GM18498 (cell line): Measurements from ENCODE around the gene GRB14.
"Not testable (repeated sequence)": the region's sequence is repeated elsewhere in the genome, so short reads cannot be mapped to it uniquely, and the experiment has no call there.

Source experiments
- ATAC-seq: cut with Tn5 transposase; IDR thresholded peaks from one replicate; pipeline ENCODE4 v1.9.1; 2021; ENCODE audit warnings: mild to moderate bottlenecking, moderate library complexity; ENCODE audit not compliant: unreplicated experiment

GRB14 gene

DNA sequence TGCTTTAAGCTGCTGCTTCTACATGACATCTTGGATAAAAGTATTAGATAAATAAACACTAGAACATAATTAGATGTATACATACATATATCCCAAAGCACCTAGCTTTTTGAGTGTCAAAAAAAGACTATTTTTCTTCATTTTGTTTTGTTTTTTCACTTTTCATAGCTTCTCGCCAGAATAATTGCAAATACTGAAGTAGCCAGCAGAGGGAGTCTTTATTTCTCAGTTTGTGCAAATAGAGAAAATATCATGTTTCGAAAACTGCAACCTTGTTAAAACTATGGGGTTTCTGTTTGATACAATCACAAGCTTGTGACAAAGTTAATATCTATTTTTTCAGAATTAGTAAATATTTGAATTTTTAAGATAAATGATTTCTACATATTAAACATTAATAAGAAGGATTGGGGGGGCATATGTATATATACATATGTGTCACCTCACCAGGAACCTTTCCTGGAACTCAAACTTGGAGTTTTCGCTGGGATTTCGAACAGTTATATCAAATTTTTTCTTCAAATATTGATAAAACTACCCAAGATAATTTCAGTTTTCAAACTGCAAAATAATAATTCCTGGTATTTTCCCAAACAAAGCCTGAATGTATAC lies 61.0 kb downstream of the GRB14 start:
- ATAC-seq = peak; percentile 56

GRCh38 chr2:164558450-164558849 lies 62.8 kb downstream of the GRB14 start:
- ATAC-seq = no peak

DNA sequence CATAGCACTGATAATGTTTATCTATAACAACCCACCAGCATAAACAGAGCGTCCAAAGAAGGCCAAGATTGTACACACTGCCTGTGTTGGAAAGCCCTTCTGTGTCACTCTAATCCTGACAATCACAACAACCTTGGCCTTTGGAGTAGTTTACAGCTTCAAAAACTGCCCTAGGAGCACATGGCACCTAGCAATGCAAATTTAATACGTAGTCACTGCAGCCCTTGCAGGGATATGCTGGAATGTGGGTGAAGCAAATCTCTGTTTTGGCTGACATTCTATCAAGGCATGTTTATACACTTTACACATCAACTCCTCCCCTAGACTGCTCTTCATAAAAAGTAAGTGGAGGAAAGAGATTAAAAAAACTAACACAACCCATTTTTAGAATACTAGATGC lies 66.8 kb downstream of the GRB14 start:
- no peak for ATAC-seq

- ATAC-seq = no peak
These were observed 69.8 kb downstream of the GRB14 start for GRCh38 chr2:164551519-164551918.

- not testable (repeated sequence) for ATAC-seq
These were observed 71.6 kb downstream of the GRB14 start for GRCh38 chr2:164549705-164550104.

DNA sequence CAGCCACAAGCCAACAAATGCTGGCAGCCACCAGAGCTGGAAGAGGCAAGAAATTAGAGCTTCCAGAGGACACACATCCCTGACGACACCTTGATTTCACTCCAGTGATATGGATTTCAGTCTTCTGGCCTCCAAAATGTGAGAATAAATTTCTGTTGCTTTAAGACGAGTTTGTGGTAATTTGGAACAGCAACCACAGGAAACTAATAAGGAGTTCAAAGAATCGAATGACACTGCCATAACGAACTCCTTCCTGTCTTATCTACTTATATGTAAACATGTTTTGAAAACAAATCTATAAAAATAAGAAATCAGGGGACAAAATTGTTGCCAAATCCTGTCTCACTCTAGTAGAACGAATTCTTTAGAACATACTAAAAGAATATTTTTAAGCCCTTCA lies 75.8 kb downstream of the GRB14 start:
- ATAC-seq = no peak

GRCh38 chr2:164542581-164543021 lies 78.7 kb downstream of the GRB14 start:
- no peak for ATAC-seq

DNA sequence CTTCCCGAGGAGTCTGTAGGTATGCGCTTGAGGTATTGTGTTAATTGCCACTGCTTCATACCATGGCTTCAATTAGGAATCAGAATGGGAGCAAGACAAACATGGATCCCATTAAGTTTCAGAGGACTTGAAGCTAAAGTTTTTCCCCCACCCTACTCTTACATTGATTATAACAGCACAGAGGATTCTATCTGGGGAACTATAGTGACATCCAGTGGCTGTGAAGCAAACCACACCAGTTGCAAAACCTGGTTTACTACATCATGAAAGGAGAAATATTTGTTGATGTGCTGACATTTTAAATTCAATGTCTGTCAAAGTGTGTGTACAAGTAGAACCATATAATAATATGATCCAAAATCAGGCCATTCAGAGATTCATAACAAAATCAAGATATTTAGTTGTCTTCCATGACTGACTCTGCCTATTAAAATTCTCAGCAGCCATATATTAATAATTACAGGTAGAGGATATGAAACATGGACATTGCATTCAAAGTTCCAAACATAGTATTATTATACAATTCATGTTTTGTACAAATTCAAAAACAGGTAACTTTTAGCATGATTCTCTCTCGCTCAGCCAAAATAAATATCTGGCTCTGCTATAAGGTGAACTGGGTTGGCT lies 82.9 kb downstream of the GRB14 start:
- peak; percentile 80 for ATAC-seq

DNA sequence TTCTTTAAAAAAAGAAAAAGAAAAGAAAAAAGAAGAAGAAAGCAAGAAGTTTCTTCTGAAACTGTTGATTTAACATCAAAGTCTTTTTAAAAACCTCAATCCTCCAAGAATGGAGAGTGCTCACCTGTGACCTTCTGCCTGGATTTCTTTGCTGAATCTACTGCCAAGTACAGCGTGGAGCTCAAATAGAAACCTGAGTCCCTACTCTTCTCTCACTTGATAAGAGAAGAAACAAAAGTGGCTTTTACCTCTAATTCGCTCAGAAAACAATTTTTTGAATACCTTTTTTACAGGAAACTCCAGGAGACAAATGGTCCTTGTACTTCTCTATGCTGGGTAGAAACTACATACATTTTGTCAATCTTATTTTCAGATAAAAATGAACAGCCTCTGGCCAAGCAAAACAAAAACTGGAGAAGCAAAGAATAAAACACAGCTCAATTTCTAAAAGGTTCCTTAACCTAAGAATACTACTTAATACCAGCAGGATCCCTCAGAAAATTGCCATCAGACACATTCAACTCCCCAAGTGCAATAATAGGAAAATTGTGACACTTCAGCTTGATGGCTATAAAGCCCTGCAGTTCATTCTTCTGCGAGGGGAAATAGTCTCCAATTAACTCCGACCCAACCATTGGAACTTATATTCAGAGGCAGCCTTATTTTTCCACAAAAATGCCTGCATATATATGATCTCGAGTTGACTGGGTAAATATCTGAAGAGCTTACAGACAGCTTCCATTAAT lies 85.8 kb downstream of the GRB14 start:
- ATAC-seq = no peak

DNA sequence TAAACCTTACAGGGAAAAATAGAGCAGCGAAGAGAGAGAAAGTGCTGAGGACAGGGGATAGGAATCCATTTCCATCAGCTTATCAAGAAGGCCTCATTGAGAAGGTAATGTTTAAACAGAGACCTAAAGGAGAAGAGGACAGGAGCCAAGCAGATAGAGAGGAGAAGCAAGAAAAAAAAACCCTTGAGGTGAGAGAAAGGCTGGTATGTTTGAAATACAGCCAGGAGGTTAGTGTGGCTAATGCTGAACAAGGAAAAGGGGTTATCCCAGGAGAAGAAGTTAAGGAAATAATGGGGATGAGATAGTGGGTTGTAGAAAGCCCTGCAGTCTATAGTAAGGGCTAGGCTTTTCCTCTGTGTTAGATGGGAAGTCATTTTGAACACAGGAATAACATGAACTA lies 90.8 kb downstream of the GRB14 start:
- ATAC-seq = no peak

GRCh38 chr2:164523726-164524125 lies 97.6 kb downstream of the GRB14 start:
- no peak for ATAC-seq

- no peak for ATAC-seq
These were observed 98.3 kb downstream of the GRB14 start for GRCh38 chr2:164523009-164523408.

DNA sequence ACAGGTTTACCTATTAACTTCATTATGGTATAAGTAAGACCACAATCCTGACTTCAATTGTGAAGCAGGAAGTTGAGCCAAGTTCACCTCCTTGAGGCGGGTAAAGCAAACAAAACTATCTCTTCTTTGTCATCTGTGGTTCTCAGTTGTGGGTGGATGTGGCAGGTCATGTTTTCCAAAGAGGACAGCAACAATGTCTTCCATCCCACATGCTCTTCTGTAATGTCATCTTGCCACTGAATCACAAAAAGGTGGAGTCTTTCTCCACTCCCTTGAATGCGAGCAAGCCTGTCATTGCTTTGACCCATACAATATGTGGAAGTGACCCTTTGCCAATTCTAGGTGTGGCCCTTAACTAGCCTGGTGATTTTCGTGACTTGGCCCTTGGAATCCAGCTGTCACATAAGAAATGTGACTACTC lies 98.7 kb downstream of the GRB14 start:
- ATAC-seq = no peak

DNA sequence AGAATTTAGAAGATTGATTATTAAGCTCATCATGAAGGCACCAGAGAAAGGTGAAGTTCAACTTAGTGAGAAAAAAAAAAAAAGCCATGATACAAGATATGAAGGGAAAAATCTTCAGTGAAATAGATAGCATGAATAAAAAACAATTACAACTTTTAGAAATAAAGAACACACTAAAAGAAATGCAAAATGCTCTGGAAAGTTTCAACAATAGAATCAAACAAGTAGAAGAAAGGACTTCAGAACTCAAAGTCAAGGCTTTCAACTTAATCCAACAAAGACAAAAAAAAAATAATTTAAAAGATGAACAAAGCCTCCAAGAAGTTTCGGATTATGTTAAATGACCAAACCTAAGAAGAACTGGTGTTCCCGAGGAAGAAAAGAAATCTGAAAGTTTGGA lies 105.5 kb downstream of the GRB14 start:
- no peak for ATAC-seq

- ATAC-seq = no peak
These were observed 106.3 kb downstream of the GRB14 start for GRCh38 chr2:164515030-164515429.

DNA sequence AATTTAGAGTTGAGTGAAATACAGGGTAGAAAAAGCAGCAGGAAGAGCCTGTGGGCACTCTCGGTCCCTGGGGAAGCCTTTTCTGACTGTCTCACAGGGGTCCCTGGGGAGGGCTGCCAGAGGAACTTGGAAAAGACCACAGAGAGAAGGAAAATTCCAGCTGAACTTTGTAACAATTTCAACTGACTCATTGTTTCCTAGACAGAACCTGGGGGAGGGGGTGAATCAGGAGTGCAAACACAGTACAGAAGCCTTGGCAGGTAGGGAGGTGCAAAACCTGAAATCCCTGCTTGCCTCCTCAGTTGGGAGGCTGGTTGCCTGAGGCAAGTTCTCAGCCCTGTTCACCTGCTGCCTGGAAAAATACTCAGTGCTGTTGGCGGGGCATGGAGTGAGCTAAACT lies 106.8 kb downstream of the GRB14 start:
- ATAC-seq = no peak

DNA sequence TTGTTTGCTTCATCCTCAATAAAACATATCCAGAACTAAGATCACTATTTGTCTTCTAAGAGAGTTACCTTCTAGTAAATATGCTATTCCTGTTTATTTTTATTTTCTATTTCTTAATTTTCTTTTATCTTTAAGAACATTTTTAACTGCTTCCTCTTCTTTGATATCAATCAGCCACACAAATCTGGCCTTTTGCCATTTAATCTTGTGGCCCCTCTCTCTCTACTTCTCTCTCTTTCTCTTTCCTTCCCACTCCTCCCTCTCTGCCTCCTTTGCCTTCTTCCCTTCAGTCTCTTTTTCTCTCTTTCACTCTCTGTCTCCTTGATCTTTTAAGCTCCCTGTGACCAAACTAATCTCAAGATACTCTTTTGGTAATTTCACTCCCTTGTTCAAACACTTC lies 108.4 kb downstream of the GRB14 start:
- no peak for ATAC-seq

- no peak for ATAC-seq
These were observed 109.5 kb downstream of the GRB14 start for GRCh38 chr2:164511738-164512137.

DNA sequence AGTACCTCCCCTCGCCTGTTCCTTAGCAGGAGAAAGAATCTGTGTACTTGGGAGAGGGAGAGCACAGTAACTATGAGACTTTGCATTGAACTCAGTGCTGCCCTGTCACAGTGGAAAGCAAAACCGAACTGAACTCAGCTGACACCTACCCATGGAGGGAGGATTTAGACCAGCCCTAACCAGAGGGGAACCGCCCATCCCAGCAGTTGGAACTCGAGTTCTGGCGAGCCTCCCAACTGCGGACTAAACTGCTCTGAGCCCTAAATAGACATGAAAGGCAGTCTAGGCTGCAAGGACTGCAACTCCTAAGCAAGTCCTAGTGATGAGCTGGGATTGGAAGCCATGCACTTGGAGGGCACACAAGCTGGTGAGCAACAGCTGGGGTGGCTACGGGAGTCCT lies 110.4 kb downstream of the GRB14 start:
- no peak for ATAC-seq

DNA sequence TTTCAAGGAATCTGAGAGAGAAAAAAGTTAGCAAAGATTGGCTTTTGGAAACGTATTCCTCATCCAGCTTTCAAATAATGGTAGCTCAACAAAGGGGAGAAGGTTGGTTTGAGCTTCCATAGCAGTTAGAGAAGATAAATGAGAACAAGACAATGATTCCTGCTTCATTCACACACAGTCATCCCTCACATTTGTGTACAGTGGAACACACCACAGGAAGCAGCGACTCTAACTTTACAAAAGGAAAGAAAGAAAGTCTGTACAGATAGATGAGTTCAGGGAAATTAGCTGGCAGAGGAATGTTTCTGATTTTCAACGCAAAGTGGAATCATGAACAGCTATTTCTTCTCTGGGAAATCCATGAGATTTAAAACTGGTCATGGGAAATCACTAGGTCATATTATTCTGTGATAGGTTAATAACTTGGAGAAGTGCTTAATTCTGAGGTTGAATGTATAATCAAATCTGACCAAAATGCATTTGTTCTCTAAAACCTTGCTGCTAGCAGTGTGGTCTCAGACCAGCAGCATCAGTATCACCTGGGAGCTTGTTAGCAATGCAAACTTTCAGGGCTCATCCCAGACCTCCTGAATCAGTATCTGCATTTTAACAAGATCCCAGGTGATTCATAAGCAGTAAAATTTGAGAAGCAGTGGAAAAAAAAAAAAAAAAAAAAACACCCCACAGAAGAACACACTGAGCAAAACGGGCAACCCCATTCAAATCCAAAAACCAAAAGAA lies 112.0 kb downstream of the GRB14 start:
- no peak for ATAC-seq

DNA sequence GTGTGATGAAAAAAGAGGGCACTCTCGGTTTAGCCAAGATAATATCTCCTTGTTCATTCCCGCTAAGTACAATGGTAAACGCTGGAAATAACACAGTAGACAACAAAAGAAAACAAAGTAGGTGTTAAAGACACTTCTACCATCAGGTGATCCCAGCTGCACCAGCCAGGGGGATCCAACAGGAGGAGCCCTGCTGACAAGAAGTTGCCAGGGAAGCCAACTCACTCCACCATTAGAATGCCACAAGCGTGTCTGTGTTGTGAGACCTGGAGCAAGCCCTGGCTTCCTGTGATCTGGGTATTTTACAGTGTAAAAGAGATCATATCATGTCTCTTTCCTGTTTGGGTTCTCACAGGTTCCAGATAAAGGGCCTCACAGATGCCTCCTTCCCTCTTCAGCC lies 117.0 kb downstream of the GRB14 start:
- no peak for ATAC-seq

- no peak for ATAC-seq
These were observed 122.4 kb downstream of the GRB14 start for GRCh38 chr2:164498836-164499235.
